D341Med (cell line): ENCODE results near the gene RAPGEF1.

Source experiments
- DNase-seq: peaks from one replicate; pipeline ENCODE4 v3.0.0; 2012; ENCODE audit warnings: low spot score

RAPGEF1 gene

GRCh38 chr9:131529597-131530545 is 210.0 kb downstream of the RAPGEF1 start:
- no peak for DNase-seq

GRCh38 chr9:131528886-131529505 is 210.9 kb downstream of the RAPGEF1 start:
- no peak for DNase-seq

- no peak for DNase-seq
These were observed 211.7 kb downstream of the RAPGEF1 start for GRCh38 chr9:131528186-131528585.
